Ovary (tissue), 10 donors: Measurements from ENCODE around the gene H6PD. TPM values are rescaled to one million over a fixed set of nuclear protein-coding genes. Genes with fewer than 3 reads are reported as not detected.

ENCODE experiments used
- DNase-seq, 5 donors: peaks; one replicate each; pipeline ENCODE4 v3.0.0-alpha.2; 2019 to 2020
- H3K27ac ChIP-seq, 2 donors: fragments of 200-600 bp; one replicate each; pipeline versions ENCODE4 v1.5.1 to v1.8.0; 2019 to 2022
- H3K27me3 ChIP-seq: fragments of 200-600 bp; one replicate; pipeline ENCODE4 v1.8.0; 2022
- H3K36me3 ChIP-seq: fragments of 200-600 bp; sonication (generic); one replicate; pipeline ENCODE4 v1.5.1; 2019
- H3K4me1 ChIP-seq: one replicate; pipeline ENCODE4 v1.8.1; 2013; ENCODE audit warnings: mild to moderate bottlenecking, moderate library complexity; ENCODE audit not compliant: insufficient read depth
- H3K4me3 ChIP-seq: fragments of 200-600 bp; sonication (generic); one replicate; pipeline ENCODE4 v1.5.1; 2017
- H3K9me3 ChIP-seq, 2 donors: fragments of 200-600 bp in 1 of 2; sonication (generic) in 1 of 2; one replicate each; pipeline versions ENCODE4 v1.5.1 to v1.8.1; 2013 to 2019; ENCODE audit warnings: mild to moderate bottlenecking in 1 of 2, moderate library complexity in 1 of 2
- EP300 ChIP-seq: sonication (generic); formaldehyde crosslinking; IDR thresholded peaks from one replicate; pipeline ENCODE4 v1.6.1; 2017; ENCODE audit warnings: antibody characterized with exemption
- POLR2A ChIP-seq: fragments of 450-650 bp; IDR thresholded peaks from one replicate; pipeline ENCODE4 v1.6.1; 2017; ENCODE audit warnings: antibody characterized with exemption, mild to moderate bottlenecking, moderate library complexity
- WGBS, 3 donors: extraction: QIAGEN DNeasy Blood & Tissue Kit in 1 of 3; methylation state at CpG; one replicate each; pipeline versions ENCODE4 v1.1.5 to v1.1.7; 2013 to 2017; 5-methylcytosine and 5-hydroxymethylcytosine counted together
- intact Hi-C, 4 donors: fragments of 100-400 bp; cut with DNase I; formaldehyde crosslinking; loops; one replicate each; pipeline versions ENCODE4 v1.11.0 to v1.15.1; 2022 to 2023
- long read RNA-seq, 3 donors: library from polyadenylated mRNA in 2 of 3; unstranded in 2 of 3; transcript quantifications; one replicate each; pipeline ENCODE4 v2.0.0 and lab custom pipeline, GENCODE V29; 2021 to 2026
- polyA plus RNA-seq, 2 donors: library from polyadenylated mRNA; stranded (reverse); fragments of 200-250 nt in 1 of 2; fragments of 350-450 nt in 1 of 2; fragmentation: Illumina TruSeq in 1 of 2; extraction: RNeasy Lipid Tissue Mini Kit (QIAGEN cat#74804) in 1 of 2; gene quantifications; one replicate each; pipeline ENCODE4 v1.2.3, GENCODE V29; 2013 to 2014
- total RNA-seq, 7 donors: library from RNA; depleted of rRNA in 2 of 7; stranded (reverse); fragments of >200 nt in 2 of 7; fragmentation: NEBNext Ultra II Directional in 3 of 7; extraction: Animal tissue kit (Norgen Biotek cat#: 25700) in 3 of 7; gene quantifications; one replicate each; pipeline versions ENCODE4 v1.1.0 to v1.2.4, GENCODE V29; 2016 to 2023
- TF ChIP-seq, protein P1 (sequence below), 3 donors: fragments of 450-650 bp in 2 of 3; fragments of 200-600 bp in 1 of 3; IDR thresholded peaks; one replicate each; pipeline versions ENCODE4 v1.5.1 to v1.8.0; 2016 to 2022; ENCODE audit warnings: antibody characterized with exemption in 3 of 3, mild to moderate bottlenecking in 1 of 3
- donor health status: DM: no; HTN: no; CAD: no; lungs with moderate emphysema.
- donor health status: DM: no; HTN: no; CAD: no.
- donor health status: Bipolar disorder and iron deficiency.
- donor health status: DM: yes; HTN: yes; CAD: no.
- donor health status: DM: no; HTN: no; CAD: no.
- donor health status: DM: yes; HTN: yes; CAD: no.

Gene H6PD
- total RNA-seq (100 to 1,000 TPM in 3 of 7 donors, 10 to 100 TPM in 4; 63.8 to 148 (median 91.3) TPM), polyA plus RNA-seq (10 to 100 TPM; 47.0 to 70.4 TPM)
- long read RNA-seq, donor 1, full-length matches to known transcripts, result 2 of 225 reads
- long read RNA-seq, donor 1, partial matches to known transcripts, result 11 of 225 reads
- long read RNA-seq, donor 1, other reads (novel, unspliced or antisense), result 212 of 225 reads
- long read RNA-seq, donor 2, full-length matches to known transcripts, result 4 of 4 reads
- long read RNA-seq, donor 2, partial matches to known transcripts, result 0 of 4 reads
- long read RNA-seq, donor 2, other reads (novel, unspliced or antisense), result 0 of 4 reads
- long read RNA-seq, donor 3, full-length matches to known transcripts, result 8 of 283 reads
- long read RNA-seq, donor 3, partial matches to known transcripts, result 253 of 283 reads
- long read RNA-seq, donor 3, other reads (novel, unspliced or antisense), result 22 of 283 reads

- Histone ChIP-seq H3K4me1 (peaks cover 24% of the 10 kb centered on the region), H3K27me3 (no peaks in the 10 kb centered on the region), H3K4me3 (peak within 1 kb of the TSS; percentile 73), H3K27ac (peak within 1 kb of the TSS; percentile 95 to 96), H3K9me3 (no peaks in the 10 kb centered on the region), H3K36me3 (no peaks in the 10 kb centered on the region)
- 1 to 2% (median 1%) methylated on average over 65 to 103 of the region's 106 CpGs for WGBS, 3 donors
- intact Hi-C loops, result no loop called here
- peak; percentile 81 to 90 (median 89) for DNase-seq
- peak; percentile 84 for TF ChIP-seq POLR2A
- TF ChIP-seq, protein P1, sequence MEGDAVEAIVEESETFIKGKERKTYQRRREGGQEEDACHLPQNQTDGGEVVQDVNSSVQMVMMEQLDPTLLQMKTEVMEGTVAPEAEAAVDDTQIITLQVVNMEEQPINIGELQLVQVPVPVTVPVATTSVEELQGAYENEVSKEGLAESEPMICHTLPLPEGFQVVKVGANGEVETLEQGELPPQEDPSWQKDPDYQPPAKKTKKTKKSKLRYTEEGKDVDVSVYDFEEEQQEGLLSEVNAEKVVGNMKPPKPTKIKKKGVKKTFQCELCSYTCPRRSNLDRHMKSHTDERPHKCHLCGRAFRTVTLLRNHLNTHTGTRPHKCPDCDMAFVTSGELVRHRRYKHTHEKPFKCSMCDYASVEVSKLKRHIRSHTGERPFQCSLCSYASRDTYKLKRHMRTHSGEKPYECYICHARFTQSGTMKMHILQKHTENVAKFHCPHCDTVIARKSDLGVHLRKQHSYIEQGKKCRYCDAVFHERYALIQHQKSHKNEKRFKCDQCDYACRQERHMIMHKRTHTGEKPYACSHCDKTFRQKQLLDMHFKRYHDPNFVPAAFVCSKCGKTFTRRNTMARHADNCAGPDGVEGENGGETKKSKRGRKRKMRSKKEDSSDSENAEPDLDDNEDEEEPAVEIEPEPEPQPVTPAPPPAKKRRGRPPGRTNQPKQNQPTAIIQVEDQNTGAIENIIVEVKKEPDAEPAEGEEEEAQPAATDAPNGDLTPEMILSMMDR (IDR thresholded peaks at IDR 0.05), result peak; percentile 53 to 95 (median 90)
- no peak for TF ChIP-seq EP300
Measured at GRCh38 chr1:9234223-9235095, at the start of gene H6PD. TSS of gene H6PD (plus strand) at chr1:9234774. CDS start at chr1:9244935, 10,161 bp downstream.

DNA sequence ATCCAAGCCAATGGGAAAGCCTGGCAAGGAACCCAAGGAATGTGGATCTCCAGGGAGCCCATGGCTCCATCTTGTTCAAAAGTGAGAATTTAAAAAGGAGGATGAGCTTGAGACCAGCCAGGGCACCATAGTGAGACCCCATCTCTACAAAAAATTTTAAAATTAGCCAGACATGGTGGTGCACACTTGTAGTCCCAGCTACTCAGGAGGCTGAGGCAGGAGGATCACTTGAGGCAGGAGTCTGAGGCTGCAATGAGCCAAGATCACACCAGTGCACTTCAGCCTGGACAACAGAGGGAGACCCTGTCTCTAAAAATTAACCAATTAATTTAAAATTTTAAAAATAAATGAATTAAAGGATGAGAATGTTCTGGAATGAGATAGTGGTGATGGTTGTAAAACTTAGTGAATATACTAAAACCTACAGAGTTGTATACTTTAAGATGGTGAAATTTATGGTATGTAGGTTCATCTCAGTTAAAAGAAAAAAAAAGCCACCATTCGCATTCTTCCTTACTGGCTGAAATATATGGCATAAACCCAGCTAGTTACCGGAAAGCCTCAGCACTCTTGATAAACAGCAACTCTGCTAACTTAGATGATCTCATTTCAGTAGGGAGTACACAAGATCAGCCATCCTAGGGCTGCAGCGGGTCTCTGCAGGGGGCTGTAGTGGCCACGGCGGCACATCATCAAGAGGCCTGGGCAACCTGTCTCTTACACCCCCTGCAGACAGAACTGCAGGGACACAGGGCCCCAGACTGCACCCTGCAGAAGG, 48.3 kb upstream of the H6PD start:
- no peak for DNase-seq
- Histone ChIP-seq H3K4me1 (peaks cover 4% of the 10 kb centered on the region), H3K4me3 (no peak overlapping the region), H3K27ac (no peak overlapping the region), H3K9me3 (no peaks in the 10 kb centered on the region), H3K36me3 (no peaks in the 10 kb centered on the region), H3K27me3 (no peaks in the 10 kb centered on the region)
- intact Hi-C loops, result no loop called here
- TF ChIP-seq, protein P1 (IDR thresholded peaks at IDR 0.05), result no peak
- TF ChIP-seq POLR2A, result no peak
- no peak for TF ChIP-seq EP300
- 39 to 45% (median 45%) methylated on average over 5 of the region's 5 CpGs for WGBS, 3 donors

- TF ChIP-seq EP300 (no peak), POLR2A (no peak)
- TF ChIP-seq, protein P1 (IDR thresholded peaks at IDR 0.05), result no peak
- intact Hi-C loops, result no loop called here
- 41 to 55% (median 46%) methylated on average over 2 of the region's 2 CpGs for WGBS, 3 donors
- H3K36me3 ChIP-seq, result no peaks in the 10 kb centered on the region
- no peak overlapping the region for H3K27ac ChIP-seq
- H3K4me1 ChIP-seq, result peaks cover 4% of the 10 kb centered on the region
- no peaks in the 10 kb centered on the region for H3K27me3 ChIP-seq
- DNase-seq, result no peak
- no peaks in the 10 kb centered on the region for H3K9me3 ChIP-seq
- H3K4me3 ChIP-seq, result no peak overlapping the region
Measured at GRCh38 chr1:9187004-9187403, 47.6 kb upstream of the H6PD start.

- no peak for TF ChIP-seq EP300
- TF ChIP-seq, protein P1 (IDR thresholded peaks at IDR 0.05), result no peak
- no peak for TF ChIP-seq POLR2A
- Histone ChIP-seq H3K27me3 (no peaks in the 10 kb centered on the region), H3K4me1 (peaks cover 2% of the 10 kb centered on the region), H3K36me3 (no peaks in the 10 kb centered on the region), H3K4me3 (no peak overlapping the region), H3K9me3 (no peaks in the 10 kb centered on the region), H3K27ac (no peak overlapping the region)
- WGBS, 3 donors, result 95 to 99% (median 98%) methylated on average over 5 of the region's 5 CpGs
- intact Hi-C loops, result loop anchor here in 2 of 4 donors (5.0 to 10.0 kb wide), 2 partner anchors 43 to 55 kb away; no protein-coding TSS in a partner anchor
- DNase-seq, result no peak
Measured at GRCh38 chr1:9190234-9190633, 44.3 kb upstream of the H6PD start.
